AG04450 (cell line): ENCODE data around the gene MYLIP. TPM values are rescaled to one million over a fixed set of nuclear protein-coding genes. Genes with fewer than 3 reads are reported as not detected.

Experiments
- CTCF ChIA-PET: fragments of 300-600, 350-600 bp; formaldehyde crosslinking; extraction: SDS; loops from one replicate; lab custom pipeline; 2022; ENCODE audit warnings: antibody characterized with exemption, inconsistent platforms; lab: Charles Lee
- POLR2A ChIA-PET: fragments of 350-600 bp; formaldehyde crosslinking; extraction: SDS; loops from one replicate; lab custom pipeline; 2021; ENCODE audit warnings: antibody characterized with exemption, inconsistent platforms; lab: Yijun Ruan, JAX
- DNase-seq: peaks from one replicate; pipeline ENCODE4 v3.0.0-alpha.2; 2011; ENCODE audit warnings: low read depth, low spot score
- H3K27ac ChIP-seq: one replicate; pipeline ENCODE4 v1.5.1; 2012; ENCODE audit warnings: low read depth, low read length, control low read depth
- H3K27me3 ChIP-seq: one replicate; pipeline ENCODE4 v1.6.0; 2012; ENCODE audit warnings: low read length; ENCODE audit not compliant: control insufficient read depth, insufficient read depth
- H3K4me3 ChIP-seq: 2 replicates; pipeline ENCODE4 v1.5.1; 2011; ENCODE audit warnings: mild to moderate bottlenecking, low read depth, low read length, control low read depth
- H3K9me3 ChIP-seq: 2 replicates; pipeline ENCODE4 v1.5.1; 2012; ENCODE audit warnings: low read length; ENCODE audit not compliant: control insufficient read depth, insufficient read depth
- polyA plus RNA-seq: library from polyadenylated mRNA; depleted of rRNA; stranded (reverse); fragments of >200 nt; gene quantifications from 2 replicates; pipeline ENCODE4 v1.2.3, GENCODE V29; 2011
- TF ChIP-seq, protein P1 (sequence below): IDR thresholded peaks from 2 replicates; pipeline ENCODE4 v1.5.1; 2011; ENCODE audit warnings: low read depth, low read length, control low read depth, inconsistent platforms

The MYLIP gene
- polyA plus RNA-seq, 1 experiment, result 4.8 TPM

DNA sequence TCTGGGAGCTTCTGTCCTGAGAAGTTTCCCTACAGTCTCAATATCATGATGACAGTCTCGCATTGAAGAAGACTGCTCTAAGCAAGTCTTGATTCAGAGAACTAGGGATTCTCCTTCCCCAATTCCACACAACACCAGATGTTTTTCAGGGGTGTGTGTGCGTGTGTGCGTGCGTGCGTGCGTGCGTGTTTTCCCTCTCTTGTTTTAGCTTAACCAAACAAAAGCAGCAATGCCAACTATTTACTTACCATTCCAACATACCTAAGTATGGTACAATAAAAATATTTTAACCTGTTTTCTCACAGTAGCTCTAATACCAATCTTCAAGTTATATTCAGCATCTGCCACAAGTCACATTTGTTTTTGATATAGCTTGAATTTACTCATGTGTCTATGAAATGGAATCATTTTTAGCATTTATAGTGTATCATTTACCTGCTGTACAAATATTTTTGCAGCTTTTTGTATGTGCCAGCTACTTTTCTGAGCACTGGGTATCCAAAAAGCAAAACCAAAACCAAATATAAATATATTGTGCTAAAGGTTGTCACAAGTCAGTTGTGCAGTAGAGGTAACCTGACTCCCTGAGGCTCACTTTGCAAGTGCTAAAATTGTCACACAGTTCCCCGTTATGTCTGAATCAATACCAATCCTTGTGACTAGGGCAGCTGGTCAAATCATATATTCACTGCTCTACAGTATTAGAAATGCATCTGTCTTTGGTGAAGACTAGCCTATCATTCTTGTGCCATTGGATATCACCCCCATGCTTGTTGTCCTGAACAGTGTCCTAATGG lies 21.7 kb upstream of the MYLIP start:
- POLR2A ChIA-PET, result no interaction called here
- CTCF ChIA-PET, result no interaction called here
- Histone ChIP-seq H3K27ac (no peak overlapping the region), H3K27me3 (peaks cover 8% of the 10 kb centered on the region), H3K4me3 (no peak overlapping the region), H3K9me3 (no peaks in the 10 kb centered on the region)
- TF ChIP-seq, protein P1, sequence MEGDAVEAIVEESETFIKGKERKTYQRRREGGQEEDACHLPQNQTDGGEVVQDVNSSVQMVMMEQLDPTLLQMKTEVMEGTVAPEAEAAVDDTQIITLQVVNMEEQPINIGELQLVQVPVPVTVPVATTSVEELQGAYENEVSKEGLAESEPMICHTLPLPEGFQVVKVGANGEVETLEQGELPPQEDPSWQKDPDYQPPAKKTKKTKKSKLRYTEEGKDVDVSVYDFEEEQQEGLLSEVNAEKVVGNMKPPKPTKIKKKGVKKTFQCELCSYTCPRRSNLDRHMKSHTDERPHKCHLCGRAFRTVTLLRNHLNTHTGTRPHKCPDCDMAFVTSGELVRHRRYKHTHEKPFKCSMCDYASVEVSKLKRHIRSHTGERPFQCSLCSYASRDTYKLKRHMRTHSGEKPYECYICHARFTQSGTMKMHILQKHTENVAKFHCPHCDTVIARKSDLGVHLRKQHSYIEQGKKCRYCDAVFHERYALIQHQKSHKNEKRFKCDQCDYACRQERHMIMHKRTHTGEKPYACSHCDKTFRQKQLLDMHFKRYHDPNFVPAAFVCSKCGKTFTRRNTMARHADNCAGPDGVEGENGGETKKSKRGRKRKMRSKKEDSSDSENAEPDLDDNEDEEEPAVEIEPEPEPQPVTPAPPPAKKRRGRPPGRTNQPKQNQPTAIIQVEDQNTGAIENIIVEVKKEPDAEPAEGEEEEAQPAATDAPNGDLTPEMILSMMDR, result no peak
- no peak for DNase-seq

DNA sequence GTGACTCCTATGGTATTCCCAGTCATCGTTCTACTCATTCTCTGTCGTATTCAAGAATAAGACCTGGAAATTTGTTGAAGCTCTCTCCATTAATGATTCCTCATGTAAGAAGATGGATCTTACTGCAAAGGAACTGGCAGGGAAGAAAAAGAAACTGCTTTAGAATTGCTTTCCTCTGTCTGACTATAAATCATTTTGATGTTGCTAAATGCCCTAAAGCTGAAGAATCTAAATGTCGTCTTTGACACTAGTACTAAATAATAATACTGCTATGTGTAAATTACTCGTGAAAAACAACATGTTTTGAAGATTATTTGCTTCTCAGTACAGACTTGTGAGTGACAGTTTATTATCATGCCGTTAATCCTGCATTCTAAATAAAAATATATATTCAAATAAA lies 20.5 kb upstream of the MYLIP start:
- H3K27ac ChIP-seq, result no peak overlapping the region
- ChIA-PET CTCF (no interaction called here), POLR2A (interaction anchor here (0.5 kb wide), 1 partner anchor 23 kb away, joined by 7 read pairs; no protein-coding TSS in a partner anchor)
- DNase-seq, result no peak
- no peaks in the 10 kb centered on the region for H3K9me3 ChIP-seq
- TF ChIP-seq, protein P1, result no peak
- peaks cover 8% of the 10 kb centered on the region for H3K27me3 ChIP-seq
- no peak overlapping the region for H3K4me3 ChIP-seq

DNA sequence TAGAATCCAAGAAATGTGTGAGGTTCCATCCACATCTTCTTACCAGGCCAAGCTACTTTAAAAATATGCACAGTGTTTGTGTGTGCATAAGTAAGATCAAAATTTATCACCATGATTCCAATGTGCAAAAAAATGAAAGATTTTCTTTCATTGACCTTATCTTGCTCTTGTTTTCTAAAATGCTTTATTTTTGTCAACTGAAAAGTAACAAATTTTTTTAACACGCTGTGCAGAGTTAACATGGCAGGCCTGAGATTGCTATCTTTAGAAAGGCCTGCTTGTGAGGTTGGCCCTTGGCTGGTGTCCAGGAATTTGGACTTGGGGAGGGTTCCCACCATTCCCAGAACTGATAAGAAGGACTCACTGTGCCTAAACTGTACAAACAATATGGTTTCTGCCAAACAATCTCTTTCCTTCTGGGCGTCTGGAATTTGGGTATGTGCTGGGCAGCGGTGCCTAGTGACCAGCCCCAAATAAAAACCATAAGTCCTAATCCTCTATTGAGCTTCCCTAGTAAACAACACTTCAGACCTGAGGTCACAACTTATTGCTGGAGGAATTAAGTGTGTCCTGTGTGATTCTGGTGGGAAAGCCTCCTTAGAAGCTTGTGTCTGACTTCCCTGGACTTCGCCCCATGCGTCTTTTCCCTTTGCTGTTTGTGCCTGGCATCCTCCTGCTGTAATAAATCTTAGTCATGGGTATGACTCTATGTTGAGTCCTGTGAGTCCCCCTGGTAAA lies 19.8 kb upstream of the MYLIP start:
- TF ChIP-seq, protein P1, result no peak
- CTCF ChIA-PET, result no interaction called here
- DNase-seq, result no peak
- H3K27me3 ChIP-seq, result peaks cover 8% of the 10 kb centered on the region
- no peak overlapping the region for H3K4me3 ChIP-seq
- no peak overlapping the region for H3K27ac ChIP-seq
- no peaks in the 10 kb centered on the region for H3K9me3 ChIP-seq
- POLR2A ChIA-PET, result interaction anchor here (0.5 kb wide), 1 partner anchor 22 kb away, joined by 7 read pairs; no protein-coding TSS in a partner anchor

DNA sequence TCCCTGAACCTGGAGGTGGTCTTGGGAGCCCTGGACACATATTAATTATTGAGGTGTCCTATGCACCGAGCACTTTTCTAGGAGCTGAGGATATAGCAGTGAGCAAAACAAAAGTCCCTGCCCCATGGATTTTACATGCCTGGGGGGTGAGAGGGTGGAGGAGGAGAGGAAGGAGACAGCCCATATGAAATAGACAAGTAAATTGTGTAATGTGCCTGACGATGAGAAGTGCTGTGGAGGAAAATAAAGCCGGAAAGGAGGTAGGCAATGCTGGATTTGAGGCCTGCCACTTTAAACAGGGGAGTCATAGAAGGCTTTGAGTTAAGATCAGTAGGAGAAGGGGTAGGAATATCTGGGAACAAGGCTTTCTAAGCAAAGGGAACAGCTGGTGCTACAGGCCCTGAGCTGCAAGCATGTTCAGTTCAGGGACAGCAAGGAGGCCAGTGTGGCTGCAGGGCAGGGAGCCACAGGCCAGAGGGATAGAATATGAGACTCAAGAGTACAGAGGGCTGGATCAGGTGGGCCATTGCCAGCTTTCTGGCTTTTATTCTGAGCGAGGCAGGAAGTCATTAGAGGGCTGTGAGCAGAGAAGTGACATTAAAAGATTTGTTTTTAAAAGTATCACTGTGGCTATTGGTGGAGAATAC lies 19.1 kb upstream of the MYLIP start:
- POLR2A ChIA-PET, result no interaction called here
- DNase-seq, result no peak
- TF ChIP-seq, protein P1, result no peak

More for the DNA sequence above, 19.1 kb upstream of the MYLIP start:
- CTCF ChIA-PET, result no interaction called here
- Histone ChIP-seq H3K9me3 (no peaks in the 10 kb centered on the region), H3K27me3 (peaks cover 2% of the 10 kb centered on the region), H3K4me3 (no peak overlapping the region), H3K27ac (no peak overlapping the region)
